ENCODE results near the gene ETV1.

ETV1 gene

DNA sequence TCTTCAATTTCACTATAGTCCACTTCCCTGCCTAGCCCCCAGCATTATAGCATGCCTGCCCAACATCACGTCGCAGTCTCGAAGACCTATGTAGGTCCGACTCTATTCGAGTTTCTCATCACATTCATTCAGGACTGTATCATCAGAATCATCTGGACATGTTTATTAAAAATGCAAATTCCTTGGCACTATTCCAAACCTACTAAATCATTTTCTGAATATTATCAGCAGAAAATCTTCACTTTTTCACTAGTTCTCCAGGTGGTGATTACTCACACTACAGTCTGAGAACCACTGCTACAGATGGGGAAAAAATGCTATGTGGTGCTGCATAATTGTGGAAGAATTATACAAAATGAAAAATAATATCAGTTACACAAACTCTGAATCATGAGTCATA lies 29.3 kb upstream of the ETV1 start:
- DNase-seq (ENCODE audit: low read depth, low spot score), result no peak
- TF ChIP-seq CTCF (IDR thresholded peaks at IDR 0.05; ENCODE audit: low read depth, low read length), result no peak
- H3K4me3 ChIP-seq (ENCODE audit: low read depth, low read length), result no peak overlapping the region
- in situ Hi-C loops (cut with HindIII; ENCODE audit: low sequenced_read_pairs), result no loop called here

DNA sequence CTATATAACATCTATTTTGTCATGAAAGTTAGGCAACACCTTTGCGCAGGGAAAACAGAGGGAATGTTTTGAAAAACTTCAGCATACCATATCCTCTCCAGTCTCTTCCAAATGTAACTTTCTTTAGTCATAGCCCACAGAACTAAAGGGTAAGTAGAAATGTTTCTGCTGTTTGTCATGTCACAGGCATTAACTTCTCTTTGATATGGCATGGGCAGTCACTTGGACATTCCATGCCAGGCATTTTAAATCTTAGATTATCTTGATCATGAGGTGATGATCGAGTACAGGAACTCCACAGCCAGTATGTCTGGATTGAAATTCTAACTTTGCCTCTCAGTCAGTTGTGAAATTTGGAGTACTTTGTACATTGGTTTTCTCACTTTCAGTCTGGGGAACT lies 27.5 kb upstream of the ETV1 start:
- peak; percentile 8 for DNase-seq (ENCODE audit: low read depth, low spot score)
- TF ChIP-seq CTCF (IDR thresholded peaks at IDR 0.05; ENCODE audit: low read depth, low read length), result no peak
- H3K4me3 ChIP-seq (ENCODE audit: low read depth, low read length), result no peak overlapping the region
- in situ Hi-C loops (cut with HindIII; ENCODE audit: low sequenced_read_pairs), result no loop called here

GRCh38 chr7:14013898-14014297 lies 24.4 kb upstream of the ETV1 start:
- no peak for DNase-seq (ENCODE audit: low read depth, low spot score)
- in situ Hi-C loops (cut with HindIII; ENCODE audit: low sequenced_read_pairs), result no loop called here
- TF ChIP-seq CTCF (IDR thresholded peaks at IDR 0.05; ENCODE audit: low read depth, low read length), result no peak

GRCh38 chr7:14009453-14010418 lies 20.3 kb upstream of the ETV1 start:
- no peak overlapping the region for H3K4me3 ChIP-seq (ENCODE audit: low read depth, low read length)
- DNase-seq (ENCODE audit: low read depth, low spot score), result no peak
- no peak for TF ChIP-seq CTCF (IDR thresholded peaks at IDR 0.05; ENCODE audit: low read depth, low read length)
- in situ Hi-C loops (cut with HindIII; ENCODE audit: low sequenced_read_pairs), result no loop called here

More at GRCh38 chr7:14013898-14014297, 24.4 kb upstream of the ETV1 start:
- H3K4me3 ChIP-seq (ENCODE audit: low read depth, low read length), result no peak overlapping the region

DNA sequence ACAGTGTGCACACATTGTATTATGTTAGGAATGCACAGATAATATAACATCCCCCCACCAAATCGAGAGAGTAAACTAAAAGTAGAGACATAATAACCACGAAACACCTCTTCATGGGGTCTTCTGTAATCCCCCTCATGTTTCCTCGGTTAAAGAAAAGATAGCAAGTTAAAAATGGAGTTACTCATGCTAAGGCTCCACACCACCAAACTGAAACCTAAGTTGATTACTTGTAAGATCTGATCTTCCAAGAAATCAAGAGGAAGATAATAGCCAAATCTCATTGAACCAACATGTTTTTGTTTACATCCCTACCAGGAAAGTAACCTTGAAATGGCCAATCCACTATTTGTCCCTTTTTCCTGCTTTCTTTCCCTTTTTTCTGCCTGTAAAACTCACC lies 11.7 kb upstream of the ETV1 start:
- H3K4me3 ChIP-seq (ENCODE audit: low read depth, low read length), result no peak overlapping the region
- in situ Hi-C loops (cut with HindIII; ENCODE audit: low sequenced_read_pairs), result no loop called here
- TF ChIP-seq CTCF (IDR thresholded peaks at IDR 0.05; ENCODE audit: low read depth, low read length), result no peak
- no peak for DNase-seq (ENCODE audit: low read depth, low spot score)

GRCh38 chr7:14000247-14000646 lies 10.8 kb upstream of the ETV1 start:
- no peak for TF ChIP-seq CTCF (IDR thresholded peaks at IDR 0.05; ENCODE audit: low read depth, low read length)
- H3K4me3 ChIP-seq (ENCODE audit: low read depth, low read length), result no peak overlapping the region
- DNase-seq (ENCODE audit: low read depth, low spot score), result no peak
- in situ Hi-C loops (cut with HindIII; ENCODE audit: low sequenced_read_pairs), result no loop called here

All from astrocyte of the spinal cord (primary cell).